ENCODE data around the gene NACC2.

Gene NACC2

GRCh38 chr9:136001231-136001630 lies 93.9 kb downstream of the NACC2 start:
- no peaks in the 10 kb centered on the region for H3K27me3 ChIP-seq (ENCODE audit: control insufficient read depth, low read length)
- H3K4me2 ChIP-seq (ENCODE audit: low read length), result no peak overlapping the region
- no peak overlapping the region for H3K4me3 ChIP-seq (ENCODE audit: low read length)
- H3K9me3 ChIP-seq (ENCODE audit: control insufficient read depth, insufficient read depth, low read length), result no peaks in the 10 kb centered on the region
- no peaks in the 10 kb centered on the region for H3K4me1 ChIP-seq (ENCODE audit: control insufficient read depth, low read length)
- H3K27ac ChIP-seq (ENCODE audit: low read depth, low read length), result no peak overlapping the region
- H4K20me1 ChIP-seq (ENCODE audit: control insufficient read depth, insufficient read depth, low read depth, low read length), result no peaks in the 10 kb centered on the region
- TF ChIP-seq CTCF (IDR thresholded peaks at IDR 0.05; ENCODE audit: low read depth, low read length, poor library complexity, severe bottlenecking), result no peak
- H3K9me2 ChIP-seq (replicated peaks; ENCODE audit: control insufficient read depth, low read length), result no peaks in the 10 kb centered on the region
- no peaks in the 10 kb centered on the region for H3K36me3 ChIP-seq (ENCODE audit: control insufficient read depth, low read length)
- H3K79me2 ChIP-seq (ENCODE audit: control insufficient read depth, low read length), result no peaks in the 10 kb centered on the region
- H3F3A ChIP-seq (ENCODE audit: control insufficient read depth, insufficient read depth), result no peaks in the 10 kb centered on the region

- TF ChIP-seq EZH2phosphoT487 (IDR thresholded peaks at IDR 0.05; ENCODE audit: borderline replicate concordance, low read length), result no peak
- no peak for TF ChIP-seq CTCF (IDR thresholded peaks at IDR 0.05; ENCODE audit: low read depth, low read length, poor library complexity, severe bottlenecking)
- Histone ChIP-seq H3K27me3 (ENCODE audit: control insufficient read depth, low read length) (no peaks in the 10 kb centered on the region), H3F3A (ENCODE audit: control insufficient read depth, insufficient read depth) (no peaks in the 10 kb centered on the region), H4K20me1 (ENCODE audit: control insufficient read depth, insufficient read depth, low read depth, low read length) (no peaks in the 10 kb centered on the region), H3K9me3 (ENCODE audit: control insufficient read depth, insufficient read depth, low read length) (no peaks in the 10 kb centered on the region), H3K4me3 (ENCODE audit: low read length) (no peak overlapping the region), H3K4me1 (ENCODE audit: control insufficient read depth, low read length) (no peaks in the 10 kb centered on the region), H3K4me2 (ENCODE audit: low read length) (no peak overlapping the region), H3K79me2 (ENCODE audit: control insufficient read depth, low read length) (no peaks in the 10 kb centered on the region), H3K9me2 (replicated peaks; ENCODE audit: control insufficient read depth, low read length) (no peaks in the 10 kb centered on the region), H3K27ac (ENCODE audit: low read depth, low read length) (no peak overlapping the region), H3K36me3 (ENCODE audit: control insufficient read depth, low read length) (no peaks in the 10 kb centered on the region)
These were observed 96.5 kb downstream of the NACC2 start for GRCh38 chr9:135998410-135999071.

GRCh38 chr9:135998016-135998380 lies 97.1 kb downstream of the NACC2 start:
- Histone ChIP-seq H3K9me2 (replicated peaks; ENCODE audit: control insufficient read depth, low read length) (no peaks in the 10 kb centered on the region), H3K4me3 (ENCODE audit: low read length) (no peak overlapping the region), H3K27ac (ENCODE audit: low read depth, low read length) (no peak overlapping the region), H4K20me1 (ENCODE audit: control insufficient read depth, insufficient read depth, low read depth, low read length) (no peaks in the 10 kb centered on the region), H3K27me3 (ENCODE audit: control insufficient read depth, low read length) (no peaks in the 10 kb centered on the region), H3K4me1 (ENCODE audit: control insufficient read depth, low read length) (peaks cover 3% of the 10 kb centered on the region), H3F3A (ENCODE audit: control insufficient read depth, insufficient read depth) (no peaks in the 10 kb centered on the region), H3K4me2 (ENCODE audit: low read length) (no peak overlapping the region), H3K36me3 (ENCODE audit: control insufficient read depth, low read length) (no peaks in the 10 kb centered on the region), H3K79me2 (ENCODE audit: control insufficient read depth, low read length) (no peaks in the 10 kb centered on the region), H3K9me3 (ENCODE audit: control insufficient read depth, insufficient read depth, low read length) (no peaks in the 10 kb centered on the region)
- TF ChIP-seq CTCF (IDR thresholded peaks at IDR 0.05; ENCODE audit: low read depth, low read length, poor library complexity, severe bottlenecking), result no peak
- TF ChIP-seq EZH2phosphoT487 (IDR thresholded peaks at IDR 0.05; ENCODE audit: borderline replicate concordance, low read length), result no peak

Data from DOHH2 (cell line).